IPS-18c (cell line): ENCODE measurements around the gene SMIM12.
A peak's percentile ranks its signal among the peaks of the same experiment; 100 is the strongest.

Experiments
- H3K4me3 ChIP-seq: 2 replicates; pipeline ENCODE4 v1.7.0; 2013; ENCODE audit warnings: low read depth, mild to moderate bottlenecking, low read length, moderate library complexity; ENCODE audit not compliant: insufficient read depth
- H3K9me3 ChIP-seq: one replicate; pipeline ENCODE4 v1.6.1; 2013; ENCODE audit warnings: mild to moderate bottlenecking, low read length, moderate library complexity; ENCODE audit not compliant: control insufficient read depth, insufficient read depth

SMIM12 gene

DNA sequence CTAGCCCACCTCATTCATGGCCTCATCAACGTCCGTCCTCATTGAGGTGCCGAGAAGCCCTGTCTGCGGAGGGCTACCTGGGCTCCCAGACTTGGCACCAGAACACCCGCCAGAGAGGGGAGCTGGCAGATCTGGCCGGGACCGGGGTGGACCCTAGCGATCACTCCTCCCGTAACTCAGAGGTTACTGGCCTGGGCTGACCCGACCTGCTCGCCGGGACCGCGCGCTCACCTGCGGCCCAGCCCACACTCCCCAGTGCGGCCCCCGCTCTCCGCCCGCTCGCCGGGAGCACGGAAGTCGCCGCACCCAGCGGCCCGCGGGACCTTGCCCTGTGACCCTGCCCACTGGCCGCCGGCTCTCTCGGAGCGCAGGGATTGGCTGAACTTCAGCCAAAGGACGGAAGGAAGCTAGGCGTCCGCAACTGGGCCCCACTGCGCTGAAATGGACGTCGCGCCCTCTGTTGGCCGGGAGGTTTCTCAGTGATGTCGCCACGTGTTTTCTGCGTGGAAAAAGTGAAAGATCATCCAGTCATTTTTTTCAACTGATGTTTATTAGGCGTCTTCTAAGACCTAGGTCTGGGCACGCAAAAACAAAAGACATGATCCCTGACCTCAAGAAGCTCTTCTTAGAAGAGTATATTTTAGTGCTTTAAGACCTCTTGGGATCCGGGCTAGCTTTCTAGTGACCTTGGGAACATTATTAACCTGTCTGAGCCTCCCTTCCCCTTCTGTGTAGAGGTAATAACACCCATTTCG is at the start of gene SMIM12:
SMIM12 (minus strand) TSS at position 304 of the 755 bp plus-strand sequence. CDS start 3,772 bp downstream, outside the sequence.
- H3K4me3 ChIP-seq = peak within 1 kb of the TSS; percentile 99
- no peaks in the 10 kb centered on the region for H3K9me3 ChIP-seq

DNA sequence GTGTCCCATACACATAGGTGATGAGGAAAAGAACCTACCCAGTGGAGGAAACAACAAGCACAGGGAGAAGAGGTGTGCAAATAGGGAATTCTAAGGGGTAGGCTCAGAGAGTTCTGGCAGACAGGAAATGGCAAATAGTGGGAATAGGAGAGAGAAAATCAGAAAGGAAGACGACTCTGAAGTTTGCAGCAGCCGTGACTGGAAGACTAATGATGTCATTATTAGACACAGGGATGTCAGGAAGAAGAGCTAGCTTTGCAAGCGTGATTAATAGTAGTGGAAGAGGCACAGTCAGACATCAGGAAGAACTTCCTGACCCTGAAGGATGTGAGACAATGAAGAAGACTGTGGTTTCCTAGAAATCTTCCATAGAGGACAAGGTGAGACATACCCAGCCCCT is 48.8 kb upstream of the SMIM12 start:
- H3K4me3 ChIP-seq = no peak overlapping the region
- no peaks in the 10 kb centered on the region for H3K9me3 ChIP-seq

- Histone ChIP-seq H3K4me3 (no peak overlapping the region), H3K9me3 (no peaks in the 10 kb centered on the region)
Measured at GRCh38 chr1:34907487-34908090, 48.0 kb upstream of the SMIM12 start.

GRCh38 chr1:34906756-34907155 is 47.2 kb upstream of the SMIM12 start:
- H3K4me3 ChIP-seq = no peak overlapping the region
- H3K9me3 ChIP-seq = no peaks in the 10 kb centered on the region

DNA sequence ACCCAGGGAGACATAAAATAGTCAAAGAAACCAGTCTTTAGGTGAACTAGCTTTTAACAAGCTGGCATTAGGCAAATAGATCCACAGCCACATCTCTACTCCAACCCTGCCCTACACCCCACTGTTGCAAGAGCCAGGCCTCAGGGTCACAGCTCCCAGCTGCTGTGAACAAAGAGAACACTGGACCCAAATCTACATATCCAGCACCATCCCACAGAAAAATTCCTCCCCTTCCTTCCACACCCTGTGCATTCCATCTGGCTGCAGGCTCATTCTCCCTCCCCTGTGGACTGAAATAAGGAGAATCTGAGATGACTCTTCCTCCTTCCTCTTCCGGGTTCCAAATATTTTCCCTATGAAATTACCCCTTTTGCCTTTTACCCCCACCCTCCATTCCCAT is 46.7 kb upstream of the SMIM12 start:
- Histone ChIP-seq H3K4me3 (no peak overlapping the region), H3K9me3 (no peaks in the 10 kb centered on the region)

GRCh38 chr1:34905098-34905459 is 45.5 kb upstream of the SMIM12 start:
- H3K4me3 ChIP-seq = no peak overlapping the region
- no peaks in the 10 kb centered on the region for H3K9me3 ChIP-seq

GRCh38 chr1:34904236-34905097 is 44.9 kb upstream of the SMIM12 start:
- no peak overlapping the region for H3K4me3 ChIP-seq
- H3K9me3 ChIP-seq = no peaks in the 10 kb centered on the region

DNA sequence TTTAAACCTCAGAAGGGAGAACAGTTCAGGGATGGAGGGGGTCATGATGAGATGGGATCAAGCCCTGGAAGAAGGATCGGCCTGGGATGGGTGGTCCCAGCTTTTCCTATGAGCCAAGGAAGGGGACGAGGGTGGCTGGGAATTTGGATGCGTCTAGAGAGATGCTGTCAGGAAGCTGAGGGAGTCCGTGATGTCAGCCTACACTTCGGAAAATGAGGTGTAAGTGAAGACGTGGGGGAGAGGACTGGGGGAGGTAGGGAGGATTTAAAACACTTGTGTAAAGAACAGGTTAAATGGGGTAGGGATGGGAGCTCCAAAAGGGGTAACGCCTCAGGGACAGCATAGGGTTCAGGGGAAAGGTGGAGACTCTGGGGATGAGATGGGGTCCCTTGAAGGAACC is 42.4 kb upstream of the SMIM12 start:
- H3K9me3 ChIP-seq = no peaks in the 10 kb centered on the region

GRCh38 chr1:34900775-34901502 is 41.4 kb upstream of the SMIM12 start:
- H3K4me3 ChIP-seq = no peak overlapping the region
- H3K9me3 ChIP-seq = no peaks in the 10 kb centered on the region

More for the DNA sequence above, 42.4 kb upstream of the SMIM12 start:
- H3K4me3 ChIP-seq = no peak overlapping the region

DNA sequence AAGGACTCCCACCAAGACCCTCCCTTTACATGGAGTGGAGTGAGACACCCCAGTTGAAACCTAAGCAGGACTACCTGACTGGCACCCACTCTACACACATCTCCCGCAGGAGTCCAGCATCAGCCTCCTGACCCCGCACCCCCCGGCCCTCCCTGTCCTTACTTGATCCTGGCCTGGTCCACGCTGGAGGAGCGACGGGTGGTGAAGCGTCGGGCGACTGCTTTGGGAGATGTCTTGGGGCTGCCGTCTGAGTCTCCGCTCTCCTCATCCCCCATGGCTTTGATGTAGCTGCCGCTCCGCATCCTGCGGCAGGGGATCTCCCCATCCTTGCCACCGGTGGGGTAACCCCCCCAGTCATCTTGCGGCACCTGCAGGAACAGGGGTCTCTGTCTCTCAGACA is 40.4 kb upstream of the SMIM12 start:
- H3K4me3 ChIP-seq = no peak overlapping the region

DNA sequence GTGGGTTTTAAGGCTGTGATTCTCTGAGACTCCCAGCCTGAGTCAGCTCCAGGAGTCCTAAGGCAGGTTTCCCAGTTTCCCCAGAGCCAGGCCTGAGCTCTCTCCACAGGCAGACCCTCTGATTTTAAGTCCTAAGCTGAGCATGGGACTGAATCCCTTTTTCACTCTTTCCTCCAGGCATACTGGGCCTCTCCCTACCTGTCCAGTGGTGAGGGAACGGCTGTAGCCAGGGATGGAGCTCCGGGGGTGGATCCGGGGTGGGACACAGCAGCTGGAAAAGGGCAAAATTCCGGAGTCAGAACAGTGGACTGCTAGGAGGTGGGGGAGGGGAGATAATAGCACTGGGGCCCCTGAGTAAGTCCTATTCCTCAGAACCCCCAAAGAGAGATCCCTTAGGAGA is 39.9 kb upstream of the SMIM12 start:
- H3K9me3 ChIP-seq = no peaks in the 10 kb centered on the region

More for the DNA sequence above, 40.4 kb upstream of the SMIM12 start:
- H3K9me3 ChIP-seq = no peaks in the 10 kb centered on the region

GRCh38 chr1:34898330-34898761 is 38.8 kb upstream of the SMIM12 start:
- H3K9me3 ChIP-seq = no peaks in the 10 kb centered on the region
- H3K4me3 ChIP-seq = no peak overlapping the region

More for the DNA sequence above, 39.9 kb upstream of the SMIM12 start:
- H3K4me3 ChIP-seq = no peak overlapping the region

GRCh38 chr1:34896612-34897011 is 37.1 kb upstream of the SMIM12 start:
- H3K4me3 ChIP-seq = no peak overlapping the region
- no peaks in the 10 kb centered on the region for H3K9me3 ChIP-seq

DNA sequence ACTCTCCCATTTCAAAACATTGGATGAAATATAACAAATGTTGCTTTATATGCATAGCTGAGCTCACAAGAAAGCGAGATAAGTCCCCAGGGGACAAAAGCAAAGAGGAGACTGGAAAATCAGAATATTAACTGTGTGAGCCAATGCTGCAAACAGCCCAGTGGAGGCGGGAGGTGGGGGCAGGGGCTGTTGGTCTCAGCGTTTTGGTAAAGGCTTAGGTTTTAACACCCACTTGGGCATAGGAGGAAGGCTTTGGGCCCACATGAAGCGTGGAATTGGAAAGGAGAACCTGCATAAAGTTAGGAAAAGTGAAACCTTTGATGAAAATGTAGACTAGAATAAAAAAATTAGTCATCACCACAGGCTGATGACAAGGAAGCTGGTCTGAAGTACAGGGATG is 30.2 kb upstream of the SMIM12 start:
- Histone ChIP-seq H3K9me3 (no peaks in the 10 kb centered on the region), H3K4me3 (no peak overlapping the region)

DNA sequence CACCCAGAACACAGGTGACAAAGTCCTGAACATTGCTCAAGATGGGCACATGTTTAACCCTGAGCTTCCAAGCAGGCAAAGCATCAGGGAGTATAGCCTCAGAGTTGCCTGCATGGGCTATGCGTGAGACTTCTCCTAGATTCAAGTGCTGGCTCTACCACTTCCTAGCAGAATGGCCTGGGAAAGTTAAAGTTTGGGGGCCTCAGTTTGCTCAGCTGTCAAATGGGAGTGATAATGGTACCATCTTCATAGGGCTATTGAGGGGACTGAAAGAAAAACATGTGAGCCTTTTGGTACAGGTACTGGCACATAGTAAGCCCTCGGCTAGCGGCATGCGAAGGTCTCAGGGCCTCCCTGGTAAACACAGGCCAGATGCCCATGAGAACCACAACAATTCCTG is 28.0 kb upstream of the SMIM12 start:
- Histone ChIP-seq H3K4me3 (no peak overlapping the region; the same call in 1 of the 2 replicates), H3K9me3 (no peaks in the 10 kb centered on the region)

GRCh38 chr1:34885405-34886247 is 26.1 kb upstream of the SMIM12 start:
- Histone ChIP-seq H3K4me3 (peak overlapping the region; percentile 68), H3K9me3 (no peaks in the 10 kb centered on the region)
